ENCODE results near the gene COL21A1. TPM values are rescaled to one million over a fixed set of nuclear protein-coding genes. Genes with fewer than 3 reads are reported as not detected.

COL21A1 gene
- total RNA-seq, 3 donors from 2014 or later (not counting 1 experiment from before 2014, with no cell fraction given): not detected

- no peaks in the 10 kb centered on the region for H3K27me3 ChIP-seq (ENCODE audit: control insufficient read depth, insufficient read depth, low read length)
- no peak overlapping the region for H3K4me3 ChIP-seq (ENCODE audit: low read length)
- no peak overlapping the region for H3K27ac Mint-ChIP-seq
- intact Hi-C loops (cut with micrococcal nuclease): no loop called here
- H3K36me3 Mint-ChIP-seq: no peaks in the 10 kb centered on the region
- ATAC-seq: no peak
- no peaks in the 10 kb centered on the region for H3K4me1 ChIP-seq (ENCODE audit: control insufficient read depth, insufficient read depth, low read length)
- H3K27me3 Mint-ChIP-seq (ENCODE audit: low read depth in 2 of 2): no peaks in the 10 kb centered on the region
- H3K4me3 Mint-ChIP-seq: no peak overlapping the region
- WGBS (ENCODE audit: insufficient coverage): 92% methylated on average over 2 of the region's 3 CpGs
- no peaks in the 10 kb centered on the region for H3K4me1 Mint-ChIP-seq
- H3K27ac ChIP-seq (ENCODE audit: low read length): no peak overlapping the region
- peaks cover 16 to 17% of the 10 kb centered on the region in 2 donors for H3K9me3 Mint-ChIP-seq
- no peaks in the 10 kb centered on the region for H3K9me3 ChIP-seq (ENCODE audit: control insufficient read depth, insufficient read depth, low read length)
- DNase-seq: no peak
- no peaks in the 10 kb centered on the region for H3K36me3 ChIP-seq (ENCODE audit: control insufficient read depth, insufficient read depth, low read length)
- TF ChIP-seq CTCF (IDR thresholded peaks at IDR 0.05): no peak
These were observed 47.4 kb downstream of the COL21A1 start for GRCh38 chr6:56199956-56200355.

- Mint-ChIP-seq H3K4me1 (no peaks in the 10 kb centered on the region), H3K9me3 (peaks cover 9 to 14% of the 10 kb centered on the region in 2 donors), H3K4me3 (no peak overlapping the region), H3K36me3 (peaks cover 23% of the 10 kb centered on the region), H3K27me3 (ENCODE audit: low read depth in 2 of 2) (no peaks in the 10 kb centered on the region), H3K27ac (no peak overlapping the region)
- intact Hi-C loops (cut with micrococcal nuclease): no loop called here
- no peak for TF ChIP-seq CTCF (IDR thresholded peaks at IDR 0.05)
- Histone ChIP-seq H3K4me3 (ENCODE audit: low read length) (no peak overlapping the region), H3K27me3 (ENCODE audit: control insufficient read depth, insufficient read depth, low read length) (no peaks in the 10 kb centered on the region), H3K9me3 (ENCODE audit: control insufficient read depth, insufficient read depth, low read length) (no peaks in the 10 kb centered on the region), H3K27ac (ENCODE audit: low read length) (no peak overlapping the region), H3K36me3 (ENCODE audit: control insufficient read depth, insufficient read depth, low read length) (no peaks in the 10 kb centered on the region), H3K4me1 (ENCODE audit: control insufficient read depth, insufficient read depth, low read length) (no peaks in the 10 kb centered on the region)
- ATAC-seq: no peak
- DNase-seq: no peak
- WGBS (ENCODE audit: insufficient coverage): 99% methylated on average over 5 of the region's 5 CpGs
These were observed 53.5 kb downstream of the COL21A1 start for GRCh38 chr6:56193846-56194245.

GRCh38 chr6:56188429-56188828 is 59.0 kb downstream of the COL21A1 start:
- no peaks in the 10 kb centered on the region for H3K36me3 ChIP-seq (ENCODE audit: control insufficient read depth, insufficient read depth, low read length)
- WGBS (ENCODE audit: insufficient coverage): 87% methylated on average over 9 of the region's 9 CpGs
- H3K36me3 Mint-ChIP-seq: peaks cover 23% of the 10 kb centered on the region
- H3K27me3 ChIP-seq (ENCODE audit: control insufficient read depth, insufficient read depth, low read length): no peaks in the 10 kb centered on the region
- ATAC-seq (no peak), DNase-seq (no peak)
- no peaks in the 10 kb centered on the region for H3K4me1 ChIP-seq (ENCODE audit: control insufficient read depth, insufficient read depth, low read length)
- H3K27ac Mint-ChIP-seq: no peak overlapping the region
- H3K4me3 Mint-ChIP-seq: no peak overlapping the region
- H3K4me1 Mint-ChIP-seq: no peaks in the 10 kb centered on the region
- no peak for TF ChIP-seq CTCF (IDR thresholded peaks at IDR 0.05)
- no peaks in the 10 kb centered on the region for H3K27me3 Mint-ChIP-seq (ENCODE audit: low read depth in 2 of 2)
- no peaks in the 10 kb centered on the region for H3K9me3 ChIP-seq (ENCODE audit: control insufficient read depth, insufficient read depth, low read length)
- H3K4me3 ChIP-seq (ENCODE audit: low read length): no peak overlapping the region
- peaks cover 6 to 10% of the 10 kb centered on the region in 2 donors for H3K9me3 Mint-ChIP-seq
- H3K27ac ChIP-seq (ENCODE audit: low read length): no peak overlapping the region
- intact Hi-C loops (cut with micrococcal nuclease): no loop called here

- H3K27me3 ChIP-seq (ENCODE audit: control insufficient read depth, insufficient read depth, low read length): no peaks in the 10 kb centered on the region
- Mint-ChIP-seq H3K4me1 (no peaks in the 10 kb centered on the region), H3K36me3 (peaks cover 23% of the 10 kb centered on the region), H3K4me3 (no peak overlapping the region), H3K9me3 (peaks cover 6 to 10% of the 10 kb centered on the region in 2 donors), H3K27ac (no peak overlapping the region), H3K27me3 (ENCODE audit: low read depth in 2 of 2) (no peaks in the 10 kb centered on the region)
- ATAC-seq: no peak
- no peak for DNase-seq
- no peaks in the 10 kb centered on the region for H3K4me1 ChIP-seq (ENCODE audit: control insufficient read depth, insufficient read depth, low read length)
- H3K27ac ChIP-seq (ENCODE audit: low read length): no peak overlapping the region
- no peak overlapping the region for H3K4me3 ChIP-seq (ENCODE audit: low read length)
- H3K36me3 ChIP-seq (ENCODE audit: control insufficient read depth, insufficient read depth, low read length): no peaks in the 10 kb centered on the region
- no peaks in the 10 kb centered on the region for H3K9me3 ChIP-seq (ENCODE audit: control insufficient read depth, insufficient read depth, low read length)
- no peak for TF ChIP-seq CTCF (IDR thresholded peaks at IDR 0.05)
- intact Hi-C loops (cut with micrococcal nuclease): no loop called here
These were observed 59.7 kb downstream of the COL21A1 start for GRCh38 chr6:56187686-56188085.

Measured in natural killer cell (primary cell).